Subcutaneous adipose tissue (tissue), 4 donors: Measurements from ENCODE around the gene IGLL5. TPM values are rescaled to one million over a fixed set of nuclear protein-coding genes. Genes with fewer than 3 reads are reported as not detected.

Experiments
- total RNA-seq, 4 donors: library from RNA; depleted of rRNA; stranded (reverse); fragments of >200 nt; gene quantifications; one replicate each; pipeline ENCODE4 v1.1.0, GENCODE V29; 2016
- TF ChIP-seq, protein P1 (sequence below): fragments of 450-650 bp; IDR thresholded peaks from one replicate; pipeline ENCODE4 v1.5.1; 2016; ENCODE audit warnings: low read depth, mild to moderate bottlenecking, control low read depth, antibody characterized with exemption, moderate library complexity

Gene IGLL5
- total RNA-seq, 4 donors from 2014 or later: 1.1 to 2.2 TPM; not detected in 2

GRCh38 chr22:22847241-22847640 lies 40.4 kb upstream of the IGLL5 start:
- TF ChIP-seq, protein P1, sequence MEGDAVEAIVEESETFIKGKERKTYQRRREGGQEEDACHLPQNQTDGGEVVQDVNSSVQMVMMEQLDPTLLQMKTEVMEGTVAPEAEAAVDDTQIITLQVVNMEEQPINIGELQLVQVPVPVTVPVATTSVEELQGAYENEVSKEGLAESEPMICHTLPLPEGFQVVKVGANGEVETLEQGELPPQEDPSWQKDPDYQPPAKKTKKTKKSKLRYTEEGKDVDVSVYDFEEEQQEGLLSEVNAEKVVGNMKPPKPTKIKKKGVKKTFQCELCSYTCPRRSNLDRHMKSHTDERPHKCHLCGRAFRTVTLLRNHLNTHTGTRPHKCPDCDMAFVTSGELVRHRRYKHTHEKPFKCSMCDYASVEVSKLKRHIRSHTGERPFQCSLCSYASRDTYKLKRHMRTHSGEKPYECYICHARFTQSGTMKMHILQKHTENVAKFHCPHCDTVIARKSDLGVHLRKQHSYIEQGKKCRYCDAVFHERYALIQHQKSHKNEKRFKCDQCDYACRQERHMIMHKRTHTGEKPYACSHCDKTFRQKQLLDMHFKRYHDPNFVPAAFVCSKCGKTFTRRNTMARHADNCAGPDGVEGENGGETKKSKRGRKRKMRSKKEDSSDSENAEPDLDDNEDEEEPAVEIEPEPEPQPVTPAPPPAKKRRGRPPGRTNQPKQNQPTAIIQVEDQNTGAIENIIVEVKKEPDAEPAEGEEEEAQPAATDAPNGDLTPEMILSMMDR: no peak

- TF ChIP-seq, protein P1: no peak
Measured at GRCh38 chr22:22848364-22848866, 39.2 kb upstream of the IGLL5 start.

DNA sequence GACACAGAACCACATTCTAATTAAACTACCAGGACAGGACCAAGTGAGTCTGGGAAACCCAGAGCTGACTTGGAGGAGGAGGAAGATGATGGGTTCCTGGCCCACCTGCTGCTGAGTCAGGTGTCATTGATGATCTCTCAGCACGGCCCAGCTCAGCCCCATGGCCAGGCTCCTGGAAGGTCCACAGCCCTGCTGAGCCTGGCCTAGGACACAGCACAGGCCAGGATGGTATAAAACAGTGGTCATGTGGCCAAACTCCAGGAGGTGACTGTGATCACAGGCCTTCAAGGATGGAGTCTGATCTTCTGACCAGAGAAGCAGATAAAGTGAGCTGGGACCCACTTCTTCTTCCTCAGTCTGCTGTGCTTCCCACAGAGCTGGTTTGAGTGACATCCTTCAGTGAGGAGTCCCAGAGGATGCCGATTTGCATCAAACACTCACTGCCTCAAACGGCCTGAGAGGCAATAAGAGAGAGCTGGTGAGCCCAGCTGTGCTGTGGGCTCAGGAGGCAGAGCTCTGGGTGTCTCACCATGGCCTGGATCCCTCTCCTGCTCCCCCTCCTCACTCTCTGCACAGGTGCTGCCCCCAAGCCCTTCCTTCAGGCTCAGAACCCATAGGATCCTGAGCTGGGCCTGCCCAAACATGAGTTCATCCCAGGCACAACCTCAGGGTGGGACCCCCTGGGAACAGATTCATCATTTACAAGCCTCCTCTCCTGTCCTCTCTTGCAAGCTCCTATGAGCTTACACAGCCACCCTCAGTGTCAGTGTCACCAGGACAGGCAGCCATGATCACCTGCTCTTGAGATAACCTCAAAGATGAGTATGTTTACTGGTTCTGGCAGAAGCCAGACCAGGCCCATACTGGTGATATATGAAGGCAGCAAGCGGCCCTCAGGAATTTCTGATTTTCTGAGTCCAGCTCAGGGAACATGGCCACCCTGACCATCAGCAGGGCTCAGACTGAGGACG lies 37.7 kb upstream of the IGLL5 start:
- TF ChIP-seq, protein P1: no peak

GRCh38 chr22:22851969-22852368 lies 35.6 kb upstream of the IGLL5 start:
- TF ChIP-seq, protein P1: no peak

GRCh38 chr22:22853713-22854112 lies 33.9 kb upstream of the IGLL5 start:
- TF ChIP-seq, protein P1: no peak

- TF ChIP-seq, protein P1: no peak
Measured at GRCh38 chr22:22854466-22854865, 33.1 kb upstream of the IGLL5 start.

- TF ChIP-seq, protein P1: no peak
Measured at GRCh38 chr22:22855085-22855484, 32.5 kb upstream of the IGLL5 start.
